Neural cell (in vitro differentiated cells): Measurements from ENCODE around the gene CUX1.

Experiments used
- TF ChIP-seq, protein P1 (sequence below): fragments of 450-650 bp; IDR thresholded peaks from 2 replicates; pipeline ENCODE4 v1.5.1; 2014; ENCODE audit warnings: antibody characterized with exemption, mild to moderate bottlenecking, moderate library complexity; ENCODE audit not compliant: poor library complexity, severe bottlenecking
- TF ChIP-seq, protein P2 (sequence below): IDR thresholded peaks from 2 replicates; pipeline ENCODE4 v1.6.1; 2012; ENCODE audit warnings: borderline replicate concordance

DNA sequence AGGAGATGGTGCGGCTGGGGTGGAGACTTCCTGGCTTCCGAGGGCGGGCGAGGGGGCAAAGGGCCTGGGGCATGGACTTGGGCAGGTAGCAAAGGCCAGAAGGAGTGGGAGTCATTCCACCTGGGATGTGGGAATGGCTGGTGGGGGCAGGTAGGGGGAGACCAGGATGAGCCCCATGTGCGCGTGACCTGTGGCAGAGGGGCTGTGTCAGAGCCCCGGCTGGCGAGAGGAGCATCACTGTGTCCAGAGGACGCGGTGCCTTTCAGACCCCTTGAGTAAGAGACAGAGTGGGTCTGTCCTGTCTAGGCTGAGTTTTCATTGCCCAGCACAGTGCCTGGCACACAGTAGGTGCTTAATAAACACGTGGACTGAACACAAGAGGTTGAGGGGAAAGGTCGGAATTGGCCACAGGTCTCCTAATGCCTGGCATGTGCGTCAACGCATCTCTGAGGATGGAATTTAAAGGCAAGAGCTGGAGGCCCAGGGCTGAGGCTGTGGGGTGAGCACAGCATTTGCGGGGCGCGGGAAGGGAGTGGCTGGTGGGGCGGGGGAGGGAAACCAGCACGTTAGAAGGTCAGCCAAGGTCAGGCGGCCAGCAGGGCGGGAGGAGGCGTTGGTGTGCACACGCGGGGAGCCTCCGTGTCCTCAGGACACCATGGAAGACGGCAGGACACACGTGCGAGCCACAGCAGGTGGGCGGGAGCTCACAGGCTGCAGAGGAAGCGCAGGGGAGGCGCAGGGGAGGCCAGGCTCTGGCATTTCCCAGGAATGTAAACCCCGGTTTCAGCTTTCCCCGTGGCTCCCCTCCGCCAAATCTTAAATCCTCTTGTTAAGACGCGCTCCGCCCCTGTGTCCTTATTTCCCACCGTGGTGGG, 51.8 kb downstream of the CUX1 start:
- TF ChIP-seq, protein P1, sequence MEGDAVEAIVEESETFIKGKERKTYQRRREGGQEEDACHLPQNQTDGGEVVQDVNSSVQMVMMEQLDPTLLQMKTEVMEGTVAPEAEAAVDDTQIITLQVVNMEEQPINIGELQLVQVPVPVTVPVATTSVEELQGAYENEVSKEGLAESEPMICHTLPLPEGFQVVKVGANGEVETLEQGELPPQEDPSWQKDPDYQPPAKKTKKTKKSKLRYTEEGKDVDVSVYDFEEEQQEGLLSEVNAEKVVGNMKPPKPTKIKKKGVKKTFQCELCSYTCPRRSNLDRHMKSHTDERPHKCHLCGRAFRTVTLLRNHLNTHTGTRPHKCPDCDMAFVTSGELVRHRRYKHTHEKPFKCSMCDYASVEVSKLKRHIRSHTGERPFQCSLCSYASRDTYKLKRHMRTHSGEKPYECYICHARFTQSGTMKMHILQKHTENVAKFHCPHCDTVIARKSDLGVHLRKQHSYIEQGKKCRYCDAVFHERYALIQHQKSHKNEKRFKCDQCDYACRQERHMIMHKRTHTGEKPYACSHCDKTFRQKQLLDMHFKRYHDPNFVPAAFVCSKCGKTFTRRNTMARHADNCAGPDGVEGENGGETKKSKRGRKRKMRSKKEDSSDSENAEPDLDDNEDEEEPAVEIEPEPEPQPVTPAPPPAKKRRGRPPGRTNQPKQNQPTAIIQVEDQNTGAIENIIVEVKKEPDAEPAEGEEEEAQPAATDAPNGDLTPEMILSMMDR: no peak
- TF ChIP-seq, protein P2, sequence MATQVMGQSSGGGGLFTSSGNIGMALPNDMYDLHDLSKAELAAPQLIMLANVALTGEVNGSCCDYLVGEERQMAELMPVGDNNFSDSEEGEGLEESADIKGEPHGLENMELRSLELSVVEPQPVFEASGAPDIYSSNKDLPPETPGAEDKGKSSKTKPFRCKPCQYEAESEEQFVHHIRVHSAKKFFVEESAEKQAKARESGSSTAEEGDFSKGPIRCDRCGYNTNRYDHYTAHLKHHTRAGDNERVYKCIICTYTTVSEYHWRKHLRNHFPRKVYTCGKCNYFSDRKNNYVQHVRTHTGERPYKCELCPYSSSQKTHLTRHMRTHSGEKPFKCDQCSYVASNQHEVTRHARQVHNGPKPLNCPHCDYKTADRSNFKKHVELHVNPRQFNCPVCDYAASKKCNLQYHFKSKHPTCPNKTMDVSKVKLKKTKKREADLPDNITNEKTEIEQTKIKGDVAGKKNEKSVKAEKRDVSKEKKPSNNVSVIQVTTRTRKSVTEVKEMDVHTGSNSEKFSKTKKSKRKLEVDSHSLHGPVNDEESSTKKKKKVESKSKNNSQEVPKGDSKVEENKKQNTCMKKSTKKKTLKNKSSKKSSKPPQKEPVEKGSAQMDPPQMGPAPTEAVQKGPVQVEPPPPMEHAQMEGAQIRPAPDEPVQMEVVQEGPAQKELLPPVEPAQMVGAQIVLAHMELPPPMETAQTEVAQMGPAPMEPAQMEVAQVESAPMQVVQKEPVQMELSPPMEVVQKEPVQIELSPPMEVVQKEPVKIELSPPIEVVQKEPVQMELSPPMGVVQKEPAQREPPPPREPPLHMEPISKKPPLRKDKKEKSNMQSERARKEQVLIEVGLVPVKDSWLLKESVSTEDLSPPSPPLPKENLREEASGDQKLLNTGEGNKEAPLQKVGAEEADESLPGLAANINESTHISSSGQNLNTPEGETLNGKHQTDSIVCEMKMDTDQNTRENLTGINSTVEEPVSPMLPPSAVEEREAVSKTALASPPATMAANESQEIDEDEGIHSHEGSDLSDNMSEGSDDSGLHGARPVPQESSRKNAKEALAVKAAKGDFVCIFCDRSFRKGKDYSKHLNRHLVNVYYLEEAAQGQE: no peak
